B cell (primary cell): ENCODE results near the gene SPTAN1. TPM values are rescaled to one million over a fixed set of nuclear protein-coding genes. Genes with fewer than 3 reads are reported as not detected.
A peak's percentile ranks its signal among the peaks of the same experiment; 100 is the strongest.

ENCODE experiments used
- ATAC-seq: fragments of 200-7000 bp; cut with Tn5 transposase; one replicate; pipeline ENCODE4 v1.10.0; 2021; ENCODE audit warnings: low read depth, mild to moderate bottlenecking, moderate number of reproducible peaks, moderate library complexity
- CTCF ChIA-PET: fragments of 350-600 bp; sonication (Branson Sonifier 250); formaldehyde crosslinking; loops from one replicate; lab custom pipeline; 2021; ENCODE audit warnings: antibody characterized with exemption, inconsistent platforms; lab: Charles Lee
- POLR2A ChIA-PET: fragments of 350-600 bp; sonication (Branson Sonifier 250); formaldehyde crosslinking; loops from one replicate; lab custom pipeline; 2021; ENCODE audit warnings: antibody characterized with exemption; lab: Charles Lee
- DNase-seq: peaks from one replicate; pipeline ENCODE4 v3.0.0; 2013
- H2AFZ ChIP-seq: 2 replicates; pipeline ENCODE4 v1.6.1; 2012; ENCODE audit warnings: mild to moderate bottlenecking, low read depth, low read length; ENCODE audit not compliant: insufficient read depth, poor library complexity, severe bottlenecking
- H3K27ac ChIP-seq, 2 donors: 1 replicate in 1 of 2; 2 replicates in 1 of 2; pipeline ENCODE4 v1.5.1; 2012 to 2013; ENCODE audit warnings: low read length in 2 of 2, mild to moderate bottlenecking in 2 of 2, moderate library complexity in 1 of 2
- H3K27me3 ChIP-seq, 4 experiments: fragments of 200-600 bp in 1 of 4; sonication (generic) in 1 of 4; replicated peaks in 1 of 4; 1 replicate in 2 of 4; 2 replicates in 2 of 4; pipeline versions ENCODE4 v1.6.1 to v1.7.0; 2013 to 2016; ENCODE audit warnings: low read length in 3 of 4, mild to moderate bottlenecking in 2 of 4, mixed read lengths in 1 of 4, moderate library complexity in 1 of 4; ENCODE audit not compliant: insufficient read depth in 4 of 4, control insufficient read depth in 3 of 4; ENCODE audit errors: control extremely low read depth in 1 of 4
- H3K36me3 ChIP-seq, 2 experiments: replicated peaks in 1 of 2; 1 replicate in 1 of 2; 2 replicates in 1 of 2; pipeline versions ENCODE4 v1.6.1 to v1.7.1; 2013; ENCODE audit warnings: low read length in 1 of 2; ENCODE audit not compliant: insufficient read depth in 2 of 2, control insufficient read depth in 1 of 2; ENCODE audit errors: control extremely low read depth in 1 of 2, extremely low read depth in 1 of 2
- H3K4me1 ChIP-seq, 2 donors: fragments of 200-600 bp in 1 of 2; sonication (generic) in 1 of 2; 1 replicate in 1 of 2; 2 replicates in 1 of 2; pipeline versions ENCODE4 v1.5.1 to v1.6.1; 2013 to 2017; ENCODE audit warnings: low read length in 2 of 2; ENCODE audit not compliant: control insufficient read depth in 2 of 2, insufficient read depth in 2 of 2
- H3K4me2 ChIP-seq: replicated peaks from 2 replicates; pipeline ENCODE3; 2012; ENCODE audit warnings: mild to moderate bottlenecking, low read depth, low read length; ENCODE audit not compliant: poor library complexity, severe bottlenecking
- H3K4me3 ChIP-seq, 5 experiments: fragments of 200-600 bp in 1 of 5; sonication (generic) in 1 of 5; 1 replicate in 3 of 5; 2 replicates in 2 of 5; pipeline versions ENCODE4 v1.5.1 to v1.7.0; 2011 to 2016; ENCODE audit warnings: low read length in 4 of 5, mild to moderate bottlenecking in 4 of 5, low read depth in 2 of 5, control low read depth in 1 of 5, moderate library complexity in 1 of 5; ENCODE audit not compliant: insufficient read depth in 1 of 5; ENCODE audit errors: control extremely low read depth in 1 of 5, extremely low read depth in 1 of 5
- H3K79me2 ChIP-seq: fragments of 200-600 bp; sonication (generic); one replicate; pipeline ENCODE4 v1.6.0; 2016; ENCODE audit warnings: low read length; ENCODE audit not compliant: control insufficient read depth, insufficient read depth
- H3K9ac ChIP-seq: fragments of 200-600 bp; sonication (generic); 2 replicates; pipeline ENCODE4 v1.6.1; 2017; ENCODE audit warnings: mild to moderate bottlenecking, low read length, moderate library complexity
- H3K9me3 ChIP-seq, 3 donors: one replicate each; pipeline versions ENCODE4 v1.6.1 to v1.7.1; 2013; ENCODE audit warnings: low read length in 2 of 3; ENCODE audit not compliant: control insufficient read depth in 2 of 3, insufficient read depth in 1 of 3; ENCODE audit errors: control extremely low read depth in 1 of 3
- H4K20me1 ChIP-seq: 2 replicates; pipeline ENCODE4 v1.6.0; 2012; ENCODE audit warnings: mild to moderate bottlenecking, low read length; ENCODE audit not compliant: insufficient read depth, control insufficient read depth, poor library complexity, severe bottlenecking
- H3K27ac Mint-ChIP-seq: one replicate; pipeline ENCODE4 v1.8.0; 2021; ENCODE audit warnings: mixed read lengths
- H3K27me3 Mint-ChIP-seq: one replicate; pipeline ENCODE4 v1.8.0; 2021; ENCODE audit warnings: mixed read lengths
- H3K4me1 Mint-ChIP-seq: one replicate; pipeline ENCODE4 v1.8.0; 2021; ENCODE audit warnings: mixed read lengths
- H3K4me3 Mint-ChIP-seq: one replicate; pipeline ENCODE4 v1.8.0; 2021; ENCODE audit warnings: mixed read lengths
- H3K9me3 Mint-ChIP-seq: one replicate; pipeline ENCODE4 v1.8.0; 2022; ENCODE audit warnings: mixed read lengths; ENCODE audit not compliant: insufficient read depth
- EZH2 ChIP-seq: IDR thresholded peaks from 2 replicates; pipeline ENCODE4 v1.6.1; 2012; ENCODE audit warnings: borderline replicate concordance, low read depth, mild to moderate bottlenecking, moderate library complexity, low read length; ENCODE audit not compliant: insufficient read depth, poor library complexity, severe bottlenecking
- WGBS: methylation state at CpG from one replicate; pipeline ENCODE4 v1.1.5; 2013; ENCODE audit warnings: missing lambda C conversion rate; ENCODE audit not compliant: insufficient coverage; 5-methylcytosine and 5-hydroxymethylcytosine counted together
- intact Hi-C: fragments of 100-400 bp; cut with micrococcal nuclease; formaldehyde crosslinking; loops from one replicate; pipeline ENCODE4 v1.10.0; 2022
- polyA plus RNA-seq: library from polyadenylated mRNA; depleted of rRNA; stranded (reverse); fragments of >200 nt; gene quantifications from 2 replicates; pipeline ENCODE4 v1.2.3, GENCODE V29; 2012
- total RNA-seq, 2 donors: library from RNA; stranded (reverse); fragments of 120-200 nt in 1 of 2; gene quantifications; 1 replicate in 1 of 2; 2 replicates in 1 of 2; pipeline versions ENCODE4 v1.2.3 to v1.2.4, GENCODE V29; 2013 to 2022
- TF ChIP-seq, protein P1 (sequence below): fragments of 200-600 bp; IDR thresholded peaks from one replicate; pipeline ENCODE4 v1.8.0; 2022; ENCODE audit warnings: antibody characterized with exemption, mild to moderate bottlenecking

SPTAN1 gene
- total and polyA plus RNA-seq, 2 donors (not counting 1 experiment from before 2014, with no cell fraction given) = 129 to 351 TPM

GRCh38 chr9:128556276-128556675, 3.9 kb downstream of the SPTAN1 start:
- Mint-ChIP-seq H3K9me3 (no peaks in the 10 kb centered on the region), H3K4me1 (peaks cover 33% of the 10 kb centered on the region), H3K4me3 (no peak overlapping the region), H3K27ac (no peak overlapping the region), H3K27me3 (no peaks in the 10 kb centered on the region)
- H3K4me2 ChIP-seq = peak overlapping the region; percentile 27
- H2AFZ ChIP-seq = no peak overlapping the region
- no peaks in the 10 kb centered on the region for H3K9me3 ChIP-seq
- ChIA-PET CTCF (interaction anchor here (0.7 to 0.8 kb wide), 2 partner anchors 14 to 315 kb away, joined by 3 read pairs; no protein-coding TSS in a partner anchor), POLR2A (no interaction called here)
- WGBS = no CpG with 5 or more reads among the region's 2 CpGs
- peaks cover 52% of the 10 kb centered on the region for H4K20me1 ChIP-seq
- no peak for ATAC-seq
- no peak for DNase-seq
- no peaks in the 10 kb centered on the region for H3K36me3 ChIP-seq
- TF ChIP-seq, protein P1, sequence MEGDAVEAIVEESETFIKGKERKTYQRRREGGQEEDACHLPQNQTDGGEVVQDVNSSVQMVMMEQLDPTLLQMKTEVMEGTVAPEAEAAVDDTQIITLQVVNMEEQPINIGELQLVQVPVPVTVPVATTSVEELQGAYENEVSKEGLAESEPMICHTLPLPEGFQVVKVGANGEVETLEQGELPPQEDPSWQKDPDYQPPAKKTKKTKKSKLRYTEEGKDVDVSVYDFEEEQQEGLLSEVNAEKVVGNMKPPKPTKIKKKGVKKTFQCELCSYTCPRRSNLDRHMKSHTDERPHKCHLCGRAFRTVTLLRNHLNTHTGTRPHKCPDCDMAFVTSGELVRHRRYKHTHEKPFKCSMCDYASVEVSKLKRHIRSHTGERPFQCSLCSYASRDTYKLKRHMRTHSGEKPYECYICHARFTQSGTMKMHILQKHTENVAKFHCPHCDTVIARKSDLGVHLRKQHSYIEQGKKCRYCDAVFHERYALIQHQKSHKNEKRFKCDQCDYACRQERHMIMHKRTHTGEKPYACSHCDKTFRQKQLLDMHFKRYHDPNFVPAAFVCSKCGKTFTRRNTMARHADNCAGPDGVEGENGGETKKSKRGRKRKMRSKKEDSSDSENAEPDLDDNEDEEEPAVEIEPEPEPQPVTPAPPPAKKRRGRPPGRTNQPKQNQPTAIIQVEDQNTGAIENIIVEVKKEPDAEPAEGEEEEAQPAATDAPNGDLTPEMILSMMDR = no peak
- no peak for TF ChIP-seq EZH2
- H3K79me2 ChIP-seq = peaks cover 84% of the 10 kb centered on the region
- no peak overlapping the region for H3K9ac ChIP-seq
- H3K4me3 ChIP-seq = no peak overlapping the region
- H3K27me3 ChIP-seq = no peaks in the 10 kb centered on the region
- no peak overlapping the region for H3K27ac ChIP-seq
- peaks cover 44 to 46% of the 10 kb centered on the region in 2 donors for H3K4me1 ChIP-seq
- intact Hi-C loops = loop anchor here (10.0 kb wide), 1 partner anchor 361 kb away; the partner anchor contains the start of gene CIZ1

DNA sequence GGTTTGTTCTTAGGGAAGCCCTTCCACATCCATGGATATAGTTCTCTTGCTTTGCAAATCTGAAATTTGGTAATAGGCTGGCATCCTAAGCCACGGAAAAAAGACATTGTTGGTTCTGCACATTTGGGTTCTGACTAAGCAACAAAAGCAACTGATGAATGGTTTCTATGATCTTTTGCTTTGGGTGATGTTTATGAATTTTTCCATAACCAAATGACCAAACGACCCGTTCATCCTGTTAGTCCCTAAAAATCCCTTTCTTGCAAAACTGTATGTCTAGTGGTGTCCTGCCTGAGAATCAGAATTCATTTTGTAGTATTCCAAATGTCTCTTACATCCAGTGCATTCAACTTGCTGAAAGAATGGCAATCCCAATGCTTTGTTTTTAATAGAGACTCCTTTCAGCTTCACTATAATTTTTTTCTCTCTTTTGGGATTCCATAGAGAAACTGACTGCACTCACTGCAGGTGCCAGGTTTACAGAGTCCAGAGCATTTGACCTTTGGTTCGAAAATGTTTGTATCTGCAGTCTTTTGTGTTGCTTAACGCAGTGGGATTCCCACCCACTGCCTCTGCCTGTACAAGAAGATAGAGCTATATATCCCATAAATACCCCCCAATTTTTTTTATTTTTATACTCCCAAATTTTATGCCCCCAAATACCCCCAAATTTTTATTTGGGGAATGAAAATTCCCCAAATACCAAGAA, 4.7 kb downstream of the SPTAN1 start:
- Histone ChIP-seq H2AFZ (no peak overlapping the region), H3K27ac (no peak overlapping the region), H3K4me1 (peaks cover 40% of the 10 kb centered on the region in 2 donors), H3K9me3 (no peaks in the 10 kb centered on the region), H3K79me2 (peaks cover 92% of the 10 kb centered on the region), H4K20me1 (peaks cover 60% of the 10 kb centered on the region), H3K27me3 (no peaks in the 10 kb centered on the region), H3K36me3 (no peaks in the 10 kb centered on the region), H3K4me2 (no peak overlapping the region), H3K9ac (no peak overlapping the region), H3K4me3 (no peak overlapping the region)
- H3K4me3 Mint-ChIP-seq = no peak overlapping the region
- H3K4me1 Mint-ChIP-seq = peaks cover 28% of the 10 kb centered on the region
- CTCF ChIA-PET = no interaction called here
- H3K27me3 Mint-ChIP-seq = no peaks in the 10 kb centered on the region
- intact Hi-C loops = loop anchor here (10.0 kb wide), 1 partner anchor 362 kb away; the partner anchor contains the start of gene CIZ1
- H3K9me3 Mint-ChIP-seq = no peaks in the 10 kb centered on the region
- ATAC-seq (no peak), DNase-seq (no peak)
- no peak overlapping the region for H3K27ac Mint-ChIP-seq
- 90% methylated on average over 2 of the region's 5 CpGs for WGBS
- POLR2A ChIA-PET = no interaction called here
- TF ChIP-seq, protein P1 = no peak
- TF ChIP-seq EZH2 = no peak
